ENCODE results near the gene NPPB. TPM values are rescaled to one million over a fixed set of nuclear protein-coding genes. Genes with fewer than 3 reads are reported as not detected.

NPPB gene
- total and polyA plus RNA-seq, 2 of the 8 experiments (the other 6 are each of a cell fraction or from before 2014, with no cell fraction given) = 0.36 to 0.91 TPM

GRCh38 chr1:11826946-11827345 lies 31.8 kb downstream of the NPPB start:
- Histone ChIP-seq H3K4me2 (ENCODE audit: insufficient read depth in 1 of 2, low read depth in 2 of 2, low read length in 2 of 2) (no peak overlapping the region), H2BK20ac (ENCODE audit: low read length) (no peak overlapping the region), H3K27me3 (replicated peaks in 1 of 4; ENCODE audit: control insufficient read depth in 3 of 4, extremely low read depth in 1 of 4, insufficient read depth in 3 of 4, low read length in 3 of 4) (no peaks in the 10 kb centered on the region), H4K20me1 (replicated peaks in 1 of 2; ENCODE audit: control insufficient read depth in 1 of 2, insufficient read depth in 2 of 2, low read length in 2 of 2) (peaks cover 0 to 2% of the 10 kb centered on the region in 2 experiments), H3K9me3 (ENCODE audit: insufficient read depth in 2 of 2, low read depth in 1 of 2, low read length in 1 of 2) (no peaks in the 10 kb centered on the region), H3K9ac (replicated peaks in 1 of 4; ENCODE audit: extremely low read depth in 1 of 4, low read depth in 3 of 4, low read length in 3 of 4) (no peak overlapping the region; a peak in 1 of 7 replicates), H2AFZ (ENCODE audit: low read length) (no peak overlapping the region), H3K23me2 (ENCODE audit: low read depth, low read length) (no peaks in the 10 kb centered on the region), H3K27ac (ENCODE audit: low read depth, low read length) (no peak overlapping the region), H2AK5ac (ENCODE audit: low read depth, low read length) (no peak overlapping the region), H4K5ac (ENCODE audit: insufficient read length, low read depth, low read length) (no peak overlapping the region), H3K23ac (ENCODE audit: insufficient read length) (no peak overlapping the region), H2BK5ac (ENCODE audit: low read depth, low read length) (no peak overlapping the region), H4K91ac (replicated peaks; ENCODE audit: insufficient read length, low read length) (no peak overlapping the region), H3K4me3 (ENCODE audit: extremely low read depth in 1 of 4, insufficient read depth in 2 of 4, low read depth in 3 of 4, low read length in 4 of 4) (no peak overlapping the region), H3K36me3 (ENCODE audit: control insufficient read depth in 2 of 4, insufficient read depth in 4 of 4, low read length in 3 of 4) (peaks cover 32 to 64% (median 52%) of the 10 kb centered on the region in 4 experiments), H3K14ac (ENCODE audit: insufficient read length) (no peak overlapping the region), H2BK12ac (ENCODE audit: low read depth, low read length) (no peak overlapping the region), H3K4ac (replicated peaks; ENCODE audit: insufficient read length, low read depth, low read length) (no peak overlapping the region), H3K56ac (replicated peaks; ENCODE audit: insufficient read length, low read depth, low read length) (no peak overlapping the region), H3K79me1 (ENCODE audit: low read depth, low read length) (no peaks in the 10 kb centered on the region; the same call in 1 of the 2 replicates), H4K8ac (ENCODE audit: extremely low read depth, insufficient read depth, low read length) (no peak overlapping the region), H2BK120ac (replicated peaks; ENCODE audit: low read depth, low read length) (no peak overlapping the region), H3K79me2 (ENCODE audit: control insufficient read depth in 1 of 2, insufficient read depth in 2 of 2, low read length in 2 of 2) (no peaks in the 10 kb centered on the region), H3K4me1 (replicated peaks in 1 of 4; ENCODE audit: control insufficient read depth in 3 of 4, insufficient read depth in 4 of 4, low read length in 3 of 4) (no peaks in the 10 kb centered on the region), H2BK15ac (ENCODE audit: low read length) (no peak overlapping the region), H3K18ac (ENCODE audit: extremely low read depth, low read length) (no peak overlapping the region)
- FAIRE-seq (no peak), DNase-seq (ENCODE audit: low read depth in 1 of 2, low spot score in 2 of 2) (no peak)
- ChIA-PET POLR2A (ENCODE audit: partially characterized antibody) (no interaction called here), CTCF (ENCODE audit: partially characterized antibody) (interaction anchor here (1.8 kb wide), 1 partner anchor 81 kb away, joined by 5 read pairs; no protein-coding TSS in a partner anchor)
- WGBS, 2 experiments (ENCODE audit: extremely low coverage in 1 of 2, insufficient coverage in 1 of 2, insufficient read length in 1 of 2, insufficient replicate concordance in 2 of 2, low coverage in 1 of 2, low lambda C conversion rate in 2 of 2, missing lambda C conversion rate in 1 of 2) = 86% methylated on average over 9 of the region's 9 CpGs; no CpG with 5 or more reads in 1 of the 2 experiments
- TF ChIP-seq TEAD4 (IDR thresholded peaks at IDR 0.05; ENCODE audit: low read depth, low read length) (no peak), SIRT6 (IDR thresholded peaks at IDR 0.05; ENCODE audit: low read length) (no peak), SRF (IDR thresholded peaks at IDR 0.05; ENCODE audit: low read depth, low read length) (no peak), POU5F1 (IDR thresholded peaks at IDR 0.05; ENCODE audit: low read depth, low read length) (no peak), ATF2 (IDR thresholded peaks at IDR 0.05; ENCODE audit: low read length) (no peak), RXRA (IDR thresholded peaks at IDR 0.05; ENCODE audit: insufficient read depth, low read depth, low read length) (no peak)

All from H1 (cell line).